Tibial nerve (tissue), 4 donors: ENCODE data around the gene IFIT3. TPM values are rescaled to one million over a fixed set of nuclear protein-coding genes. Genes with fewer than 3 reads are reported as not detected.

Source experiments
- DNase-seq, 2 donors: peaks; one replicate each; pipeline ENCODE4 v3.0.0-alpha.2; 2019; ENCODE audit warnings: low spot score in 2 of 2
- H3K27ac ChIP-seq, 4 donors: fragments of 200-600 bp; sonication (generic) in 3 of 4; one replicate each; pipeline ENCODE4 v1.5.1; 2017 to 2019; ENCODE audit warnings: mild to moderate bottlenecking in 1 of 4
- H3K27me3 ChIP-seq, 2 donors: fragments of 200-600 bp; sonication (generic) in 1 of 2; one replicate each; pipeline versions ENCODE4 v1.5.1 to v1.6.0; 2017 to 2019
- H3K36me3 ChIP-seq, 3 donors: fragments of 200-600 bp; sonication (generic); one replicate each; pipeline ENCODE4 v1.5.1; 2018 to 2019
- H3K4me1 ChIP-seq, 4 donors: fragments of 200-600 bp; sonication (generic) in 3 of 4; one replicate each; pipeline ENCODE4 v1.5.1; 2017 to 2019
- H3K4me3 ChIP-seq, 4 donors: fragments of 200-600 bp; sonication (generic) in 3 of 4; one replicate each; pipeline ENCODE4 v1.5.1; 2017 to 2019; ENCODE audit warnings: mild to moderate bottlenecking in 1 of 4, moderate library complexity in 1 of 4
- H3K9me3 ChIP-seq, 4 donors: fragments of 200-600 bp; sonication (generic) in 3 of 4; one replicate each; pipeline ENCODE4 v1.5.1; 2017 to 2019
- EP300 ChIP-seq, 2 donors: sonication (generic); formaldehyde crosslinking; IDR thresholded peaks; one replicate each; pipeline ENCODE4 v1.6.1; 2017; ENCODE audit warnings: antibody characterized with exemption in 2 of 2, mild to moderate bottlenecking in 1 of 2
- POLR2A ChIP-seq, 2 donors: fragments of 450-650 bp; IDR thresholded peaks; one replicate each; pipeline ENCODE4 v1.6.1; 2017; ENCODE audit warnings: antibody characterized with exemption in 2 of 2, mild to moderate bottlenecking in 2 of 2, moderate library complexity in 2 of 2
- WGBS, 2 donors: methylation state at CpG; one replicate each; pipeline ENCODE4 v1.1.5; 2018; 5-methylcytosine and 5-hydroxymethylcytosine counted together
- total RNA-seq, 4 donors: library from RNA; depleted of rRNA; stranded (reverse); fragments of >200 nt; gene quantifications; one replicate each; pipeline ENCODE4 v1.1.0, GENCODE V29; 2016
- TF ChIP-seq, protein P1 (sequence below), 5 experiments: fragments of 200-600 bp in 3 of 5; fragments of 450-650 bp in 2 of 5; sonication (generic) in 3 of 5; IDR thresholded peaks; one replicate each; pipeline ENCODE4 v1.5.1; 2016 to 2019; ENCODE audit warnings: antibody characterized with exemption in 5 of 5, mild to moderate bottlenecking in 3 of 5, moderate library complexity in 2 of 5

IFIT3 gene
- total RNA-seq, 4 donors from 2014 or later = 7.2 to 24.9 (median 17.6) TPM

GRCh38 chr10:89346405-89347254 lies 18.8 kb downstream of the IFIT3 start:
- no peaks in the 10 kb centered on the region for H3K27me3 ChIP-seq
- no peaks in the 10 kb centered on the region for H3K36me3 ChIP-seq
- H3K4me1 ChIP-seq = peaks cover 0 to 77% (median 60%) of the 10 kb centered on the region in 4 donors
- H3K4me3 ChIP-seq = no peak overlapping the region
- H3K27ac ChIP-seq = peak overlapping the region in 3 of 4 donors; percentile 1 to 97 (median 86)
- TF ChIP-seq, protein P1, sequence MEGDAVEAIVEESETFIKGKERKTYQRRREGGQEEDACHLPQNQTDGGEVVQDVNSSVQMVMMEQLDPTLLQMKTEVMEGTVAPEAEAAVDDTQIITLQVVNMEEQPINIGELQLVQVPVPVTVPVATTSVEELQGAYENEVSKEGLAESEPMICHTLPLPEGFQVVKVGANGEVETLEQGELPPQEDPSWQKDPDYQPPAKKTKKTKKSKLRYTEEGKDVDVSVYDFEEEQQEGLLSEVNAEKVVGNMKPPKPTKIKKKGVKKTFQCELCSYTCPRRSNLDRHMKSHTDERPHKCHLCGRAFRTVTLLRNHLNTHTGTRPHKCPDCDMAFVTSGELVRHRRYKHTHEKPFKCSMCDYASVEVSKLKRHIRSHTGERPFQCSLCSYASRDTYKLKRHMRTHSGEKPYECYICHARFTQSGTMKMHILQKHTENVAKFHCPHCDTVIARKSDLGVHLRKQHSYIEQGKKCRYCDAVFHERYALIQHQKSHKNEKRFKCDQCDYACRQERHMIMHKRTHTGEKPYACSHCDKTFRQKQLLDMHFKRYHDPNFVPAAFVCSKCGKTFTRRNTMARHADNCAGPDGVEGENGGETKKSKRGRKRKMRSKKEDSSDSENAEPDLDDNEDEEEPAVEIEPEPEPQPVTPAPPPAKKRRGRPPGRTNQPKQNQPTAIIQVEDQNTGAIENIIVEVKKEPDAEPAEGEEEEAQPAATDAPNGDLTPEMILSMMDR (IDR thresholded peaks at IDR 0.05) = no peak
- peak in 1 of 2 donors; percentile 82 for TF ChIP-seq EP300 (IDR thresholded peaks at IDR 0.05)
- H3K9me3 ChIP-seq = no peaks in the 10 kb centered on the region
- DNase-seq = peak in 1 of 2 donors; percentile 41
- WGBS, 2 donors = 56 to 73% methylated on average over 4 of the region's 4 CpGs

- 37 to 41% methylated on average over 7 of the region's 7 CpGs for WGBS, 2 donors
- no peaks in the 10 kb centered on the region for H3K9me3 ChIP-seq
Observed at GRCh38 chr10:89347701-89348457, 20.1 kb downstream of the IFIT3 start.

DNA sequence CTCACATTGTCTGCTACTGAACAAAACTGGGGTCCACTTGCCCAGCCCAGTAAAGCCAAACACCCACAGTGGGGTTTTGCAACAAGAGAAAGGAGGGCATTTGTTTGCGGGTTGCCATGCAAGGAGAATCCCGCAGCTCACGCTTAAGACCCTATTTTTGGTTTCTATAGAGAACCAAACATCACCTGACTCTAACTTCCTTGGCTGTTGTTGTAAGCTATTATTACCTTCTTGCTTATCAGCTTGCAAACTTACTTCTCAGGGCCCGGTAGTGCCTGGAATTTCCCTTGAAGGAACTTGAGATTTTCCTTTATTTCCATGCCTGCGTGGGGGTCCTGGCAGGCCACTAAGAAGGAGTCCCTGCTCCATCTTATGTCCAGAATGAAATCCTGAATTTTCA lies 20.7 kb downstream of the IFIT3 start:
- peaks cover 0 to 75% (median 56%) of the 10 kb centered on the region in 4 donors for H3K4me1 ChIP-seq
- no peaks in the 10 kb centered on the region for H3K36me3 ChIP-seq
- no peak overlapping the region for H3K4me3 ChIP-seq
- no peak for TF ChIP-seq EP300 (IDR thresholded peaks at IDR 0.05)
- TF ChIP-seq POLR2A (IDR thresholded peaks at IDR 0.05) = no peak
- TF ChIP-seq, protein P1 (IDR thresholded peaks at IDR 0.05) = no peak
- H3K27ac ChIP-seq = peak overlapping the region in 3 of 4 donors; percentile 48 to 97 (median 86)
- H3K9me3 ChIP-seq = no peaks in the 10 kb centered on the region
- WGBS, 2 donors = 73 to 74% methylated on average over 5 of the region's 5 CpGs
- no peak for DNase-seq
- no peaks in the 10 kb centered on the region for H3K27me3 ChIP-seq

More at GRCh38 chr10:89347701-89348457, 20.1 kb downstream of the IFIT3 start:
- TF ChIP-seq, protein P1 (IDR thresholded peaks at IDR 0.05) = no peak
- peak; percentile 42 to 64 for TF ChIP-seq EP300 (IDR thresholded peaks at IDR 0.05)
- Histone ChIP-seq H3K4me3 (no peak overlapping the region), H3K36me3 (no peaks in the 10 kb centered on the region), H3K4me1 (peaks cover 0 to 78% (median 58%) of the 10 kb centered on the region in 4 donors), H3K27me3 (no peaks in the 10 kb centered on the region), H3K27ac (peak overlapping the region; percentile 24 to 97 (median 67))
- DNase-seq = no peak

DNA sequence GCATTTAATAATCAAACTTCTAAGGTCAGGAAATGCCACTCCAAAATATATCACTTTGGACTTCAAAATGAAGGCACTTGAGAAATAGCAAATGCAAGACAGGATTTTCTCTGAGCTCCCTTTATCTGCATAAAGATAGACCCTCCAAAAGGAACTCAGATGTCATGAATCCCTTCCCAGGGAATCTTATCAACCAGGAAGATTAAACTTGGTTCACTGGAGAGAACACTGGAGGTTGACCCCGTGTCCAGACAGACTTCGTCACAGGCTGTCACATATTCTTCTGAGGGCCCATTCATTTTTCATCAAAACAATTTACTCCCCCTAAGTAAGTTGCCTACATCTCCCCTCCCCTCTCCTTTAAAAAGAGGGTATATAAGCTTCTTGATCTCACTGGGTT lies 21.2 kb downstream of the IFIT3 start:
- TF ChIP-seq, protein P1 (IDR thresholded peaks at IDR 0.05) = no peak
- TF ChIP-seq POLR2A (IDR thresholded peaks at IDR 0.05) = no peak
- no peak for TF ChIP-seq EP300 (IDR thresholded peaks at IDR 0.05)
- no peaks in the 10 kb centered on the region for H3K27me3 ChIP-seq
- 49 to 57% methylated on average over 2 of the region's 2 CpGs for WGBS, 2 donors
- DNase-seq = no peak
- peak overlapping the region; percentile 11 to 97 (median 64) for H3K27ac ChIP-seq
- H3K36me3 ChIP-seq = no peaks in the 10 kb centered on the region
- H3K9me3 ChIP-seq = no peaks in the 10 kb centered on the region
- peaks cover 0 to 72% (median 56%) of the 10 kb centered on the region in 4 donors for H3K4me1 ChIP-seq
- no peak overlapping the region for H3K4me3 ChIP-seq
